Measurements from ENCODE around the gene IGFN1.
A peak's percentile ranks its signal among the peaks of the same experiment; 100 is the strongest.
"Not testable (repeated sequence)": the region's sequence is repeated elsewhere in the genome, so short reads cannot be mapped to it uniquely, and the experiment has no call there.

The IGFN1 gene

DNA sequence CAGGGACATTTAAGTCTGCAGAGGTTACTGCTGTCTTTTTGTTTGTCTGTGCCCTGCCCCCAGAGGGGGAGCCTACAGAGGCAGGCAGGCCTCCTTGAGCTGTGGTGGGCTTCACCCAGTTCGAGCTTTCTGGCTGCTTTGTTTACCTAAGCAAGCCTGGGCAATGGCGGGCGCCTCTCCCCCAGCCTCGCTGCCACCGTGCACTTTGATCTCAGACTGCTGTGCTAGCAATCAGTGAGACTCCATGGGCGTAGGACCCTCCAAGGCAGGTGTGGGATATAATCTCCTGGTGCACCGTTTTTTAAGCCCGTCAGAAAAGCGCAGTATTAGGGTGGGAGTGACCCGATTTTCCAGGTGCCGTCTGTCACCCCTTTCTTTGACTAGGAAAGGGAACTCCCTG lies 49.0 kb downstream of the IGFN1 start:
- not testable (repeated sequence) for FAIRE-seq; DNase-seq (ENCODE audit: insufficient read length, low spot score)

DNA sequence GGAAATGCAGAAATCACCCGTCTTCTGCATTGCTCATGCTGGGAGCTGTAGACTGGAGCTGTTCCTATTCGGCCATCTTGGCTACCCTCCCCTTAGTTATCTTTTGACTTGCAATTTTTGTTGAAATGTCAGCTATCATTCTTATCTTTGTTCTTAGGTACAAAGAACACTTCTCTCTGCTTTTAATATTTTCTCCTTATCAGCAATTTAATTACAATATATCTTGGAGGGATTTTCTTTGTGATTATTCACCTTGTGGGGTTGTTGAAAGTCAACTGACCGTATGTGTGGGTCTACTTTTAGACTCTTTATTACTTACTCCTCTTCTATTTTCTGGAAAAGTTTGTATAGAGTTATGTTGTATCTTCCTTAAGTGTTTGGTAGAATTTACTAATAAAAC lies 49.5 kb downstream of the IGFN1 start:
- FAIRE-seq (no peak), DNase-seq (ENCODE audit: insufficient read length, low spot score) (no peak)

DNA sequence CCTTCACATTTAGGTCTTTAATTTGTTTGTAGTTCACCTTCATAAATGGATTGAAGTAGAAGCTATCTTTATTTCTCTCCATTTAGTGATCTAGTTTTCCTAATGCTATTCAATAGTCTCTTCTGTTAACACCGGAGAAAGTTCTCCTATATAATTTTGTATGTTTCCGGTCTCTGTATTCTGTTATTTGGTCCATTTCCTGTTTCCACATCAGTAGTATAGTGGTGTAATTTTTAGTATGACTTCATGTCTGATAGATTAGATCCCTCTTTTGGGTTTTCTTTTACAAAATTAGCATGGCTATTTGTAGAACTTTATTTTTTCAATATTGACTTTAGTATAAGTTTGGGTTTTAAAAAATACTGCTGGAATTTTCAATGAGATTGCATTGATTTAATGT lies 51.1 kb downstream of the IGFN1 start:
- DNase-seq (ENCODE audit: insufficient read length, low spot score) (no peak), FAIRE-seq (no peak)

DNA sequence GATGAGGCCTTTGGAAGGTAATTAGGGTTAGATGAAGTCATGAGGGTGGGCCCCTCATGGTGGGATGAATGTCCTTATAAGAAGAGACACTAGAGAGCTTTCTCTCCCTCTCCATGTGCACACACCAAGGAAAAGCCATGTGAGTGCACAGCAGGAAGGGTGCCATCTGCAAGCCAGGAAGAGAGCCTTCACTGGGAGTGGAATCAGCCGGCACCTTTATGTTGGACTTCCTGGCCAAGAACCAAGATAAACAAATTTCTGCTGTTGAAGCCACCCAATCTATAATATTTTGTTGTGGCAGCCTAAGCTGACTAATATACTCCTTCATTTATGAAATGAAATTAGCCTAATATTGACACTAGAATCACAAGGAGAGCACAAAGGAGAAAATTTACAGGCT lies 54.5 kb downstream of the IGFN1 start:
- FAIRE-seq (no peak), DNase-seq (ENCODE audit: insufficient read length, low spot score) (no peak)

DNA sequence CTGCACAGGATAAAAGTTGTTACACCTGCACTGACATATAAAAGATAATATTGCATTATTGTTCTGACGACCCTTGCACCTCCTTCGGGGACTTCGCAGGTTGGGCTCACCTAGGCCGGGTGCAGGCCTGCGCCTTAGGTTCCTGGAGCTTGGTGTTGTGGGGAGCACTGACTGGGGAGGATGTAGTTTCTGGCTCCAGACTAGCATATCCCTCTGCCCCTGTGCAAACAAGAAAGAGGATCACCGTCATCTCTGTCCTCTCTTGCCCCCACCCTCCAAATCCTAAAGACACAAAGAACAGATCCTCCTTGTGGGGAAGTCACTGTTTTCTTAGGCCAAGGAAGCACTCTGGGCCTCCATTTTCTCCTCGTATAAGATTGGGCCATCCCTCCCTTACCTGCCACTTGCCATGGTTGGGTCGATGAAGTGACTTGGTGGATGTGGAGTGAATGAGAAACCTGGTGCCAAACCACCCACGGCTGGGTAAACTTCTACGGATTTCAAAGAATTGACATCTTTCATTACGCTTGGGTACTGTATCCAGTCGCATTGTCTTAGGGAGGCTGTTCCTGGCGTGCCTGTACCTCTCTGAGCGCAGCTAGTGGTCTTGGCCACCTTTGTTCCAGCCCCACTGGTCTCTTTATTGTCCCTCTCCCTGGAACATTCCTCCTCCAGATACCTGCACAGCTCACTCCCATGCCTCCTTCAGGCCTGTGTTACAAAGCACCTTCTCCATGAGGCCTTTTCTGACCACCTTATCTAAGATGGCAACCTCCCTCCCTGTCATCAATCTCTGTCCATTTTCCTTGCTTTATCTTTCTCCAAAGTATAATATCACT lies 58.3 kb downstream of the IGFN1 start:
- DNase-seq (ENCODE audit: insufficient read length, low spot score), result no peak
- no peak for FAIRE-seq

DNA sequence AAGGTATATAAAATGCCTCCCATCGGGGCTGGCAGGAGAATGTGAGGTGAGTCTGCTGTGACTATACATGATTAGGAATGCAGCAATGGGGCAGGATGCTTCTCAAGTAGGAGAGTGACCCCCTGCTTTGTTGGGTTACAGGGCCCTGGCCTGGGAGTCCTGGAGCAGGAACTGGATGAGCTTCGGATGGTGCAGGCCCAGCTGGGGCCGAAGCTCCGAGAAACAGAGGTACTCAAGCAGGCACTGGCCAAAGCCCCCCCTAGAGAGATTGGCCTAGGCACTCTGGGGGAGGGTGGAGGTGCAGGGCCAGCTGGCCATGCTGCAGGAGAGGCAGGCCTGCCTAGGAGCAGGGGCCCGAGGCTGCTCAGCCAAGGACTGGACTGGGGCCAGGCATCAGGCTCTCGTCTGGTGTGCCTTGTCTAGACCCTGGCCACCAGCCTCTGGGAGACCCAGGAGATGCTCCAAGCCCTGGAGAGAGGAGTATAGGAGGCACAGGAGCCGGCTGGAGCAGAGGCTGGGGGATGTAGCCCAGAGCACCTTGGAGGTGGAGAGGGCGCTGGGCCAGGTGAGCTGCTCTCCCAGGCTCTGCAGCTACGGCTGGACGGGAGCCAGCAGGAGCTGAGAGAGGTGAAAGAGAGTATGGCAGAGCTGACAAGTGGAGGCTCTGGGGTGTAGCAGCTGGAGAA lies 59.8 kb downstream of the IGFN1 start:
- FAIRE-seq (no peak), DNase-seq (ENCODE audit: insufficient read length, low spot score) (no peak)

DNA sequence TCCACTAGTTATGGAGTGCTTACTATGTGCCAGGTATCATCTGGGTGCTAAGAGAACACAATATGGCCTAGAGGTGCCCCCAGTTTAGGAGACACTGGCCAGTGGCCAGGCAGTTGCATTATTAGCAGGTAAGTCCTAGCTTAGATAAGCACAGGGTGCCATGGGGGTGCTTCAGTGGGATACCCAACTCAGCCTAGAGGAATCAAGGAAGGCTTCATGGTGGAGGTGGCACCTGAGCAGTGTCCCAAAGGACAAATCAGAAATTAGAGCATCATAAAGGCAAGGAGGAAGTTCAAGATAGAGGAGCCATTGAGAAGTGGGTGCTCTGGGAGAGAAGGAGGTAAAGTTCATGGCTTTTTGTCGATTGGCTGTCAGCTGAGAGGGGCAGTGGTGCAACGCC lies 60.8 kb downstream of the IGFN1 start:
- no peak for FAIRE-seq
- no peak for DNase-seq (ENCODE audit: insufficient read length, low spot score)

DNA sequence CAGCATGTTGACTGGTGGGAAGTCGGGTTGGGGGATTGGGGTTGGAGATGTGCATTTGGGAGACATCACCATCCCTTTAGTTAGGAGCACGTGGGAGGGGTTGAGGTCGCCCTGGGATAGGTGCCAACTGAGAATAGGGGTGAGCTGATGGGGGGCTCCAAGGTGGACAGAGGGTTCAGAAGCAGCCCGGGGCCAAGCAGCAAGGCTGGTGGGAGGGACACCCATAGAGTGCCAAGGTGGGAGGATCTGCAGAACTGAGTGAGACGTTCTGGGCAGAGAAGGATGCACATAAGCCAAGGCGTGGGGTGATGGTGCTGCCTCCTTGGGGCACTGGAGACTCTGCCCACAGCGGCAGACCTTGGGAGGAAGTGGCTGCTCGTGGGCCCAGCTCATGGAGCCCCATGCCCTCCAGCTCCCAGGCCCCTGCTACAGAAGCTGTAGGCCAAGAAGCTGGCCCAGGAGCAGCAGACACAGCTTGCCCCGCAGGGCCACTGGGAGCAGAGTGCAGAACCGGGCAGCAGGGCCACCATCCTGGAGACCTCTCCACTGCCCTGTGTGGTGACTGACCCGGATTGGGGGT lies 61.3 kb downstream of the IGFN1 start:
- no peak for FAIRE-seq
- no peak for DNase-seq (ENCODE audit: insufficient read length, low spot score)

DNA sequence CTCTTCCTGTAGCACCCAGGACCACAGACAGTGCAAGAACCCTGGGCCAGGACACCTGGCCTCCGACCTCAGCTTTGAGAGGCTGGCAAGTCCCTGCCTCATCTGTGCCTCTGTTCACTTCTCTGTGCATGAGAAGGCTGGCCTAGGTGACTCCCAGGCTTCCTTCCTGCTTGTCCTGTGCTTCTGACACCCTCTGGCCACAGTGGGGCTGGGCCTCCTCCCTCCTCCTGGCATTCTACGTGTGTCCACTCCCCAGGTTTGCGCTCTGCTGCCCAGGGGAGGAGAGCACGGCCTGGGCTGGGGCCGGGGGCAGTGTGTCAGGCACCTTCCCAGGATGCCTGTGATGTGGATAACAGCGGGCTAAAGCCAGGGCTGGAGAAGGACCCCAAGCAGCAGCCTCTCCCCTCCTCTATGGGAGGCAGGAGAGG lies 62.3 kb downstream of the IGFN1 start:
- DNase-seq (ENCODE audit: insufficient read length, low spot score) (no peak), FAIRE-seq (no peak)

DNA sequence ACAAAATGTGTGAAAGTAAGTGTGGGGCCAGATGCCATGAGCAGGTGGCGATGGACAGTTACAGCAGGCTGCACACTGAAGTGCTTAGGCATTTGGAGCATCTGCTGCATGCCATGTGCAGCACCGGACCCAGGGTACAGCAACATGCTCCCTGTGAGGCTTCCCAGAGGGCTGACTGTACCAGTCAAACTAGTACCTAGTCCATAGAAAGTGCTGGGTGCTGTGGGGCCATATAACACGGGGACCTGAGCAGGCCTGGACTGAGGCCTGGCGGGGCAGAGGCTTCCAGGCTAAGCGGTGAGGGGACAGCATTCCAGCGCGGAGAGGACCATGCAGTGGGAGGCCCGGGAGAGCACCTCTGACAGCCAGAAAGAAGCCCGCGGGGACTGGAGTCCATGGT lies 62.8 kb downstream of the IGFN1 start:
- no peak for FAIRE-seq
- no peak for DNase-seq (ENCODE audit: insufficient read length, low spot score)

DNA sequence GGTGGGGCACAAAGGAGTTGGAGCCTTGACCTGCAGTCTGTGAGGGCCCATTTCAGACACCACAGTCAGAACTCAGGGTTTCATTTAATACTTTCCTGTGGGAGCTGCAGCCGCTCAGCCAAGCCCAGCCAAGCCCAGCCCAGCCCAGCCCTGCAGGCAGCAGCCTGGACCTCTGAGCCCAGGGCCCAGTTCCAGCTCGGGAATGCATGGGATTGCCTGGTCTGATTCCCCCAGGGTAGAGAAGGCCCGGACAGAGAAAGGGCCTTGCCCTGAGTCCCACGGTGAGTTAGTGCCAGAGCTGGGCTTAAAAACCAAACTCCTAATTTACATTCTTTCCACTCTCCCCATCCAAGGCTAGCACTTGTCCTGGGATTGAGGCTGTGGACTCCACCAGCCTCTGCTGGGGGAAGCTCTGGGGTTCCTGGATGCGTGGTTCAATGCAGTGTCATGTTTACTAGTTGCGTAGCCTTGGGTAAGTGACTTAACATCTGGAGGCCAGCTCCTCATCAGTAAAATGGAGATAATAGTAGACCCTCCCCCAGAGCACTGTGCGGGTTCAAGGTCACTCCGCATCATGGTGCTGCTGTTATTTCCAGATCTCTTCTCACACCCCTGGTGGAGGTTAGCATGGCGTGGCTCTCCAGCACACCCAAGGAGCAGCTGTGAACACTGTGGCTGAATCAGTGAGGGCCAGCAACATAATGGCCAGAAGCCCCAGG lies 63.4 kb downstream of the IGFN1 start:
- no peak for DNase-seq (ENCODE audit: insufficient read length, low spot score)
- FAIRE-seq, result no peak

DNA sequence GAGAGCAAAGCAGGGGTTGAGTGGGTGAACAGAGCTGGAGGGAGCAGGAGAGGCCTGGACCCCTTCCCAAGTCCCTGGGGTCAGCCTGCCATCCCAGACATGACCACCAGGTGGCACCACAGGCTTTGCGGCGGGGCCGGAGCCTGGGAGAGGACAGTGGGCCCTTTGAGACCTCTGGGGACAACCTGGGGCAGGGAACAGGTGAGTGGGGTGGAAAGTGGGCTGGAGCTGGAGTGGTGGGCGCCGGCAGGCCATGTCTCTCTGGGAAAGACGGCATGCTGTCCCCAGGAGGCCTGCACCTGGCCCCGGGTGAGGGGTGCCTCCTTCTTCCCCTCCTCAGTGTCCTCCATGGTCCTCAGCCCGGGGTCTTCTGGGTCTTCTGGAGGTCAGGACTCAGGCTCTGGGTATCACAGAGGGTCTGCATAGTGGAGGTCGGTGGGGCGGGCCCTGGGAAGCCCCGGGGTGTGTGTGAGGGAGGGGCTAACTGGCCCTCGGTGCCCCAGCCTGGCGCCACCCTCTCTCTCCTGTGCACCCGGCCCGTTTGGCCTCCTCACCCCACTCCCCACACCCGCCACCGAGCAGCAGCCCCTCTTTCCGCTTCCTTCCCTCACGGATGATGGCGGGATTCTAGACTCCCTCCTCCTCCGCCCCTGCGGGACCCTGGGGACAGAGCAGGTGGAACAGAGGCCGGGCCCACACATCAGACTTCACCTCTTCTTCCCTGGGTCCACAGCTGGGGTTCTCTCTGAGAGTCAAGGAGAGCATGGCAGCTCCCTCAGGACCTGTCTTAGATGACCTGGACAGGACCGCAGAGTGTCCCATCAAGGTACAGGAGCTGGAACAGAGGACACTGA lies 64.2 kb downstream of the IGFN1 start:
- DNase-seq (ENCODE audit: insufficient read length, low spot score) (peak; percentile 86), FAIRE-seq (no peak)

DNA sequence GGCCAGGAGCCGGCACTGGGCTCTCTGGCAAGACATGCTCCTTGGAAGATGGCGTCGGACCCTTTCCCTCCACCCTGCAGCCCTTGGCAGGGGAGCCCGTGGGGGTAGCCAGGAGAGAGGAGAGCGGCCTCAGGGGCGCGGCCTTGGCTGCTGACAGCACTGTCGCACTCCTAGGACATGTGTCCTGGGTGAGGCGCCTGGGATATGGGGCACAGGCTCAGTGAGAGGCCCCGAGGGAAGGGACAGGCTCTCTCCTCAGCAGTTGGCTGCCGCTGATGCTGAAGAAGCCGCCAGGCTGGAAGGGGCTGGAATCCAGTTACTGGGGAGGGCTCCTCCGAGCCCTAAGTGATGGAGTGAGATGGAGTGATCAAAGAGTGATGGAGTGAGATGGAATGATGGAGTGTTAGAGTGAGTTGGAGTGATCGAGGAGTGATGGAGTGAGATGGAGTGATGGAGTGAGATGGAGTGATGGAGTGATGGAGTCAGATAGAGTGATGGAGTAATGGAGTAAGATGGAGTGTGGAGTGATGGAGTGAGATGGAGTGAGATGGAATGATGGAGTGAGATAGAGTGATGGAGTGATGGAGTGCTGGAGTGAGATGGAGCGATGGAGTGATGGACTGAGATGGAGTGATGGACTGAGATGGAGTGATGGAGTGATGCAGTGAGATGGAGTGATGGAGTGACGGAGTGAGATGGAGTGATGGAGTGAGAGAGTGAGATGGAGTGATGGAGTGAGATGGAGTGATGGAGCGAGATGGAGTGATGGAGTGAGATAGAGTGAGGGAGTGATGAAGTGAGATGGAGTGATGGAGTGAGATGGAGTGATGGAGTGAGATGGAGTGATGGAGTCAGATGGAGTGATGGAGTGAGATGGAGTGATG lies 65.1 kb downstream of the IGFN1 start:
- DNase-seq (ENCODE audit: insufficient read length, low spot score) (no peak), FAIRE-seq (no peak)

DNA sequence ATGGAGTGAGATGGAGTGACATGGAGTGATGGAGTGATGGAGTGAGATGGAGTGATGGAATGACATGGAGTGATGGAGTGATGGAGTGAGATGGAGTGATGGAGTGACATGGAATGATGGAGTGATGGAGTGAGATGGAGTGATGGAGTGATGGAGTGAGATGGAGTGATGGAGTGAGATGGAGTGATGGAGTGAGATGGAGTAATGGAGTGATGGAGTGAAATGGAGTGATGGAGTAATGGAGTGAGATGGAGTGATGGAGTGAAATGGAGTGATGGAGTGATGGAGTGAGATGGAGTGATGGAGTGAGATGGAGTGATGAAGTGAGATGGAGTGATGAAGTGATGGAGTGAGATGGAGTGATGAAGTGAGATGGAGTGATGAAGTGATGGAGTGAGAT lies 67.5 kb downstream of the IGFN1 start:
- FAIRE-seq; DNase-seq (ENCODE audit: insufficient read length, low spot score): not testable (repeated sequence)

DNA sequence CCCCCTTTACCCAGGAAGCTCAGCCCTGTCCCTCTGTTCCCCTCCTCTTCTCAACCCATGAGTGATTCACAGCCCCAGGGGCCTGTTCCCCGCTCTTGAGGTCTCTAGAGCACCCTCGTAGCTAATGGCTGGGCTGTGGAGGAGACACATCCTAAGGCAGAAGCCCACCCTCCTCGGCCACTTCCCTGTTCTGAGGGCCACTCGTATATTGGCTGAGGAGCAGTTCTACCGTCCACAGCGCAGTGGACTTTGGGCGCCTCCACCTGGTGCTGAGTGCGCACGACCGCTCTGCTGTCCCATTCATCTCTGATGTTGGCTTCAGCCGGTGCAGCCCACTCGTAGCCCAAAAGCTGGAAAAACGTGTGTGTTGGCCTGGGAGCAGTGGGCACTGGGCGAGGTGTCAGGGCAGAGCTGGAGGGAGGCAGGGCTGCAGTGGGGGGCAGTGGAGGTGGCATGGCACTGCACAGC lies 68.2 kb downstream of the IGFN1 start:
- DNase-seq (ENCODE audit: insufficient read length, low spot score) (no peak), FAIRE-seq (no peak)

DNA sequence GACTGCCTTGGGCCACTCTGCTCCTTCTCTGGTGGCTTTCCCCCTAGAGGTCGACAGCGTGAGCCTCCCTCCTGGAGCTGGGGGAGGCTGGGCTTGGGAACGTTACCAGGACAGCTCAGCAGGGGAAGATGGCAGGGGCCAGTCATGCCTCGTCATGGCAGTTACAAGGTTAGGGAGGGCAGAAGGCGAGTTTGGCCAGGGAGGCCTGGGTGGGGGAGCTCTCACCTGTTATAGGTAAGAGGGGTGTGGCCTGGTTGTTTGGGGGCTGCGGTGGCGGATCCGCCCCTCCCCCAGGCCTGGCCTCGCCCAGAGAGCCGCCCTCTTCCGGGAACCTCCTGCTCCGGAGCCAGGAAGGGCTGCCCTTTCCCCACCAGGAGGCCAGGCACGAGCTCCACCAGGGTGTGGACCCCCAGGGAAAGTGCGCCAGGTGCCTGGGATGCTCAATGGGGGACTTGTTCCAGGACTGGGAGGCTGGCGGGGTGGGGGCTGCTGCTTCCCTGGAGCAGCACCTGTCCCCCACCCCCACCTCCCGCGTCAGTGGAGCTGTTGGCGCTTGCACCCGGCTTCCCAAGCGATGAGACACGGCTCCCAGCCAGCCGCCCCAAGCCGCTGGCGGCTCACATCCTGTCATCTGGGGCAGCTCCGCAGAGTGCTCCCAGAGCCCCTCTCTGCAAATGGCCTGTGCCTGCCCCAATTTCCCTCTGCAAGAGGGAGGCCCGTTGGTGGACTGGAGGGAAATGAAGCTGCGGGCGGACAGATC lies 69.0 kb downstream of the IGFN1 start:
- FAIRE-seq, result no peak
- DNase-seq (ENCODE audit: insufficient read length, low spot score), result no peak

DNA sequence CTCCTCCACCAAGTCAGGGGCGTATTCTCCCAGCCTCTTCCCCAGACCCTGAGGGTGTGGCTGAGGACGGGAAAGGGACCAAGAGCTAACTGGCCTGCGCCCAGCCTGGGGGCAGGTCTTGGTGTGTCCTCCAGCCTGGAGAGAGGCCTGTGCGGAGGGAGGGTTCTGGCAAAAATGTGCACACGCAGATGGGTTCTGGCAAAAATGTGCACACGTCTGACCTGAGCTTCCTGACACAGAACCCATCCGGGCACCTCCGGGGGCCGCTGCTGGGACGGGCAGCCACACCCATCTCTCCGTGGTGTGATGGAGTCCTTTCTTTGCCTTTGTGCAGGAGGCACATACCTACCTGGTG lies 69.6 kb downstream of the IGFN1 start:
- FAIRE-seq (no peak), DNase-seq (ENCODE audit: insufficient read length, low spot score) (no peak)

DNA sequence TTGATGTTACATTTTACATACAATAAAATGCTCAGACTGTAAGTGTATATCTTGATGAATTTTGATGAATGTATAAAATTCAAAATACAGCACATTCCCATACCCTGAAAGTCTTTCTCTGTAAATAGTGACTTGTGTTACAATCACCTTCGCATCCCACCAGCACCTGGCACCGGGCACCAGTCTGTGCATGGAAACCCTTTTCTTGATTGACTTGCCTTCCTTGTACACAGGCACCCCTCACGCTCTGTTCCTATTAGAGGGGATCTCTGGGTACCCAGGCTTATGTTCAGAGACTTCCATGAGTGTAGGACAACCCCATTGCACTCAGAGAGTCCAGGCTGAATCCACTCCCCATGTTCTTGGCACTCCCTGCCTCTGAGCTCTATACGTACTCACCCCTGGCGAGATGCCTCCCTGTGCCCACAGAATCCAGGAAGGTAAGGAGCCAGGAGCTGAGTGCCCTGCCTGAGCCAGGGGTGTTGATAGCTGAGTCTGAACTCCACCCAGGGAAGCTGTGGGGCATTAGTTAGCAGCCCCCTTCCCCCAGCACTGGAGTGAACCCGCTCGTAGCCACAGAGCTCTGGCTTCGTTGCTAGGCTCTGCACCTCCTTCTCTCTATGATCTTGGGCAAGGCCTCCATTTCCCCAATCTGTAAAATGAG lies 70.2 kb downstream of the IGFN1 start:
- DNase-seq (ENCODE audit: insufficient read length, low spot score), result no peak
- FAIRE-seq, result no peak

All from HTR-8/SVneo (cell line).